Panc1 (cell line): ENCODE results near the gene ARFGAP2. TPM values are rescaled to one million over a fixed set of nuclear protein-coding genes. Genes with fewer than 3 reads are reported as not detected.

Experiments used
- ATAC-seq: fragments of 200-7000 bp; cut with Tn5 transposase; 2 replicates; pipeline ENCODE4 v1.9.1; 2020; ENCODE audit warnings: mild to moderate bottlenecking, moderate library complexity
- BruUV-seq: library from RNA; stranded (reverse); fragments of 400-500 nt; replicated peaks from 2 replicates; lab custom pipeline; 2021; lab: Mats Ljungman, UMichigan
- CTCF ChIA-PET: fragments of 300-600 bp; sonication (Branson Sonifier 250); formaldehyde crosslinking; loops from one replicate; lab custom pipeline; 2022; ENCODE audit warnings: antibody characterized with exemption; lab: Charles Lee
- POLR2A ChIA-PET: fragments of 300-600 bp; sonication (Branson Sonifier 250); formaldehyde crosslinking; loops from one replicate; lab custom pipeline; 2022; ENCODE audit warnings: antibody characterized with exemption; lab: Charles Lee
- DNase-seq: peaks from one replicate; pipeline ENCODE4 v3.0.0-alpha.2; 2010; ENCODE audit warnings: low read depth, low spot score
- H3K27ac ChIP-seq: 2 replicates; pipeline ENCODE4 v1.5.1; 2011; ENCODE audit warnings: mild to moderate bottlenecking, low read length, inconsistent platforms
- H3K27me3 ChIP-seq: fragments of 200-500 bp; sonication (Bioruptor generic); 2 replicates; pipeline ENCODE4 v1.6.0; 2014; ENCODE audit warnings: low read length, inconsistent platforms; ENCODE audit not compliant: control insufficient read depth, insufficient read depth
- H3K36me3 ChIP-seq: fragments of 200-500 bp; sonication (Bioruptor generic); 2 replicates; pipeline ENCODE4 v1.5.1; 2014; ENCODE audit warnings: inconsistent platforms, mild to moderate bottlenecking, low read length, moderate library complexity; ENCODE audit not compliant: control insufficient read depth, insufficient read depth
- H3K4me1 ChIP-seq: 2 replicates; pipeline ENCODE4 v1.5.1; 2011; ENCODE audit warnings: inconsistent platforms, mild to moderate bottlenecking, low read length, moderate library complexity; ENCODE audit not compliant: control insufficient read depth, insufficient read depth
- H3K4me3 ChIP-seq, 2 experiments: 2 replicates each; pipeline ENCODE4 v1.5.1; 2011 to 2012; ENCODE audit warnings: low read depth in 2 of 2, low read length in 2 of 2, mild to moderate bottlenecking in 2 of 2, inconsistent platforms in 1 of 2, moderate library complexity in 1 of 2
- H3K9me3 ChIP-seq: fragments of 200-500 bp; sonication (Bioruptor generic); 2 replicates; pipeline ENCODE4 v1.5.1; 2014; ENCODE audit warnings: low read depth, mild to moderate bottlenecking, inconsistent platforms, low read length, moderate library complexity; ENCODE audit not compliant: control insufficient read depth, insufficient read depth
- POLR2AphosphoS5 ChIP-seq: IDR thresholded peaks from 2 replicates; pipeline ENCODE4 v1.6.1; 2012; ENCODE audit warnings: mild to moderate bottlenecking, low read depth, low read length, moderate library complexity
- SIN3A ChIP-seq: IDR thresholded peaks from 2 replicates; pipeline ENCODE4 v1.6.1; 2012; ENCODE audit warnings: low read depth, mild to moderate bottlenecking, low read length, moderate library complexity, borderline replicate concordance; ENCODE audit not compliant: insufficient read depth
- TCF7L2 ChIP-seq: IDR thresholded peaks from 2 replicates; pipeline ENCODE4 v1.6.1; 2011; ENCODE audit warnings: mild to moderate bottlenecking, low read depth, low read length, inconsistent platforms
- in situ Hi-C: cut with HindIII; loops from 2 replicates; pipeline ENCODE4 v1.10.0; 2016; ENCODE audit warnings: low sequenced_read_pairs, low pct_unique_long_range_greater_than_20kb
- intact Hi-C: fragments of 100-400 bp; cut with micrococcal nuclease; formaldehyde crosslinking; loops from one replicate; pipeline ENCODE4 v1.10.0; 2022; ENCODE audit not compliant: unreplicated experiment
- total RNA-seq: library from RNA; stranded (reverse); gene quantifications from one replicate; pipeline ENCODE4 v1.2.1, GENCODE V29; 2021; ENCODE audit not compliant: unreplicated experiment
- TF ChIP-seq, protein P1 (sequence below): fragments of 450-650 bp; IDR thresholded peaks from 2 replicates; pipeline ENCODE4 v1.5.1; 2017; ENCODE audit warnings: mild to moderate bottlenecking
- TF ChIP-seq, protein P2 (sequence below), 2 experiments: IDR thresholded peaks; 2 replicates each; pipeline ENCODE4 v1.6.1; 2011 to 2012; ENCODE audit warnings: low read depth in 2 of 2, control low read depth in 1 of 2, low read length in 1 of 2, mild to moderate bottlenecking in 1 of 2, moderate library complexity in 1 of 2; ENCODE audit not compliant: insufficient read depth in 1 of 2

The ARFGAP2 gene
- total RNA-seq, 1 experiment from 2014 or later = 61.4 TPM

DNA sequence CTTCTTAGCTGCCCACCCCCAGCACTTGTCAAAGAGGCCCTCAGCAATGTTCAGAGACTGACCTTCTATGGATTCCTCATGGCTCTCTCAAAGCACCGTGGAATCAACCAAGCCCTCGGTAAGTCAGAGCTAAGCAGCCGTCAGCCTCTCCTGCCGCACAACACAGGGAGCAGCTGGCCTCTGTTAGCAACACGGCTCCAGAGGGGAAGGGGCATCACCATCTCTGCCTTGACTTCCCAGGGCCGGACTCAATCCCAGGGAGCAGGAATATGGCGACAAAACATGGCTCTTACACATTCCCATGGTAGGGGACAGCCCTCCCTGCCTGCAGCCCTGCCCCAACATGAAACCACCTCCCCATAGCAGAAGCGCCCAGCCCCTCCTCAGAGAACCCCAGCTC is 18.9 kb downstream of the ARFGAP2 start:
- in situ Hi-C loops = no loop called here

DNA sequence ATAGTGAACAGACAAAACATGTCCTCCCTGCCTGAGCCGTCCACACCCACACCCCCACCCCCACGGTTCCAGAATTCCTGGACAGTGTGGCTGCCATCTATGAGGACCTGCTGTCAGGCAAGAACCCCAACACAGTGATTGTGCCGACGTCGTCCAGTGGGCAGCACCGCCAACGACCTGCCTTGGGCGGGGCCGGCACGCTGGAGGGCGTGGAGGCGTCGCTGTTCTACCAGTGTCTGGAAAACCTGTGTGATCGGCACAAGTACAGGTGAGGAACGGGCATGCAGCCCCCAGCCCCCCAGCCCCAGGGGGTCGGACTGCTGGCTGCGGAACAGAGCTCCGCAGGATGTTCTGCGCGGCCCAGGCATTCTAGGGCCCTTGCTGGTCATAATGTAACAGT is 19.7 kb downstream of the ARFGAP2 start:
- TF ChIP-seq, protein P1, sequence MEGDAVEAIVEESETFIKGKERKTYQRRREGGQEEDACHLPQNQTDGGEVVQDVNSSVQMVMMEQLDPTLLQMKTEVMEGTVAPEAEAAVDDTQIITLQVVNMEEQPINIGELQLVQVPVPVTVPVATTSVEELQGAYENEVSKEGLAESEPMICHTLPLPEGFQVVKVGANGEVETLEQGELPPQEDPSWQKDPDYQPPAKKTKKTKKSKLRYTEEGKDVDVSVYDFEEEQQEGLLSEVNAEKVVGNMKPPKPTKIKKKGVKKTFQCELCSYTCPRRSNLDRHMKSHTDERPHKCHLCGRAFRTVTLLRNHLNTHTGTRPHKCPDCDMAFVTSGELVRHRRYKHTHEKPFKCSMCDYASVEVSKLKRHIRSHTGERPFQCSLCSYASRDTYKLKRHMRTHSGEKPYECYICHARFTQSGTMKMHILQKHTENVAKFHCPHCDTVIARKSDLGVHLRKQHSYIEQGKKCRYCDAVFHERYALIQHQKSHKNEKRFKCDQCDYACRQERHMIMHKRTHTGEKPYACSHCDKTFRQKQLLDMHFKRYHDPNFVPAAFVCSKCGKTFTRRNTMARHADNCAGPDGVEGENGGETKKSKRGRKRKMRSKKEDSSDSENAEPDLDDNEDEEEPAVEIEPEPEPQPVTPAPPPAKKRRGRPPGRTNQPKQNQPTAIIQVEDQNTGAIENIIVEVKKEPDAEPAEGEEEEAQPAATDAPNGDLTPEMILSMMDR = no peak
- TF ChIP-seq SIN3A (no peak), TCF7L2 (no peak), POLR2AphosphoS5 (no peak)
- TF ChIP-seq, protein P2, sequence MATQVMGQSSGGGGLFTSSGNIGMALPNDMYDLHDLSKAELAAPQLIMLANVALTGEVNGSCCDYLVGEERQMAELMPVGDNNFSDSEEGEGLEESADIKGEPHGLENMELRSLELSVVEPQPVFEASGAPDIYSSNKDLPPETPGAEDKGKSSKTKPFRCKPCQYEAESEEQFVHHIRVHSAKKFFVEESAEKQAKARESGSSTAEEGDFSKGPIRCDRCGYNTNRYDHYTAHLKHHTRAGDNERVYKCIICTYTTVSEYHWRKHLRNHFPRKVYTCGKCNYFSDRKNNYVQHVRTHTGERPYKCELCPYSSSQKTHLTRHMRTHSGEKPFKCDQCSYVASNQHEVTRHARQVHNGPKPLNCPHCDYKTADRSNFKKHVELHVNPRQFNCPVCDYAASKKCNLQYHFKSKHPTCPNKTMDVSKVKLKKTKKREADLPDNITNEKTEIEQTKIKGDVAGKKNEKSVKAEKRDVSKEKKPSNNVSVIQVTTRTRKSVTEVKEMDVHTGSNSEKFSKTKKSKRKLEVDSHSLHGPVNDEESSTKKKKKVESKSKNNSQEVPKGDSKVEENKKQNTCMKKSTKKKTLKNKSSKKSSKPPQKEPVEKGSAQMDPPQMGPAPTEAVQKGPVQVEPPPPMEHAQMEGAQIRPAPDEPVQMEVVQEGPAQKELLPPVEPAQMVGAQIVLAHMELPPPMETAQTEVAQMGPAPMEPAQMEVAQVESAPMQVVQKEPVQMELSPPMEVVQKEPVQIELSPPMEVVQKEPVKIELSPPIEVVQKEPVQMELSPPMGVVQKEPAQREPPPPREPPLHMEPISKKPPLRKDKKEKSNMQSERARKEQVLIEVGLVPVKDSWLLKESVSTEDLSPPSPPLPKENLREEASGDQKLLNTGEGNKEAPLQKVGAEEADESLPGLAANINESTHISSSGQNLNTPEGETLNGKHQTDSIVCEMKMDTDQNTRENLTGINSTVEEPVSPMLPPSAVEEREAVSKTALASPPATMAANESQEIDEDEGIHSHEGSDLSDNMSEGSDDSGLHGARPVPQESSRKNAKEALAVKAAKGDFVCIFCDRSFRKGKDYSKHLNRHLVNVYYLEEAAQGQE (IDR thresholded peaks at IDR 0.05; ENCODE audit: insufficient read depth in 1 of 2, low read depth in 2 of 2, low read length in 1 of 2) = no peak
- peaks cover 5% of the 10 kb centered on the region for H3K4me1 ChIP-seq
- in situ Hi-C loops = no loop called here
- no peaks in the 10 kb centered on the region for H3K27me3 ChIP-seq
- no peaks in the 10 kb centered on the region for H3K36me3 ChIP-seq
- no peak overlapping the region for H3K27ac ChIP-seq
- intact Hi-C loops = no loop called here
- ChIA-PET CTCF (no interaction called here), POLR2A (no interaction called here)
- BruUV-seq = no TSS peak
- no peak for DNase-seq
- no peak for ATAC-seq
- no peaks in the 10 kb centered on the region for H3K9me3 ChIP-seq
- no peak overlapping the region for H3K4me3 ChIP-seq

More for the DNA sequence above, 18.9 kb downstream of the ARFGAP2 start:
- ChIA-PET CTCF (no interaction called here), POLR2A (interaction anchor here (0.6 to 0.7 kb wide), 2 partner anchors 36 to 70 kb away, joined by 3 to 4 read pairs; no protein-coding TSS in a partner anchor)
- DNase-seq (no peak), ATAC-seq (no peak)
- TF ChIP-seq, protein P2 (IDR thresholded peaks at IDR 0.05; ENCODE audit: insufficient read depth in 1 of 2, low read depth in 2 of 2, low read length in 1 of 2) = no peak
- TF ChIP-seq TCF7L2 = no peak
- TF ChIP-seq SIN3A = no peak
- TF ChIP-seq, protein P1 = no peak
- no peak for TF ChIP-seq POLR2AphosphoS5
- no peak overlapping the region for H3K27ac ChIP-seq
- H3K4me3 ChIP-seq = no peak overlapping the region
- BruUV-seq = no TSS peak
- intact Hi-C loops = no loop called here
- no peaks in the 10 kb centered on the region for H3K27me3 ChIP-seq
- H3K36me3 ChIP-seq = no peaks in the 10 kb centered on the region
- no peaks in the 10 kb centered on the region for H3K9me3 ChIP-seq
- peaks cover 7% of the 10 kb centered on the region for H3K4me1 ChIP-seq
